GM23338 (cell line): ENCODE results near the gene SH2D1A. TPM values are rescaled to one million over a fixed set of nuclear protein-coding genes. Genes with fewer than 3 reads are reported as not detected.
"Not testable (repeated sequence)": the region's sequence is repeated elsewhere in the genome, so short reads cannot be mapped to it uniquely, and the experiment has no call there.

Source experiments
- ATAC-seq: fragments of 200-7000 bp; cut with Tn5 transposase; 3 replicates; pipeline ENCODE4 v1.9.1; 2020
- DNase-seq: peaks from one replicate; pipeline ENCODE4 v3.0.0-alpha.2; 2015; ENCODE audit warnings: low spot score
- H2AFZ ChIP-seq: fragments of 200-600 bp; sonication (generic); 2 replicates; pipeline ENCODE4 v1.8.0; 2016; ENCODE audit warnings: antibody characterized with exemption, mild to moderate bottlenecking, moderate library complexity
- H3F3A ChIP-seq: fragments of 200-600 bp; sonication (generic); replicated peaks from 2 replicates; pipeline ENCODE4 v1.8.0; 2017; ENCODE audit warnings: antibody characterized with exemption, mixed run types, low read depth
- H3K27ac ChIP-seq: fragments of 200-600 bp; sonication (generic); 2 replicates; pipeline ENCODE4 v1.6.1; 2016; ENCODE audit warnings: low read depth
- H3K27me3 ChIP-seq: fragments of 200-600 bp; sonication (generic); 2 replicates; pipeline ENCODE4 v1.8.0; 2016; ENCODE audit warnings: mild to moderate bottlenecking, mixed run types, moderate library complexity; ENCODE audit not compliant: insufficient read depth
- H3K36me3 ChIP-seq: fragments of 200-600 bp; sonication (generic); 2 replicates; pipeline ENCODE4 v1.8.0; 2016; ENCODE audit warnings: mild to moderate bottlenecking; ENCODE audit not compliant: insufficient read depth
- H3K4me1 ChIP-seq: fragments of 200-600 bp; sonication (generic); 2 replicates; pipeline ENCODE4 v1.8.0; 2016; ENCODE audit warnings: mild to moderate bottlenecking, moderate library complexity; ENCODE audit not compliant: insufficient read depth
- H3K4me2 ChIP-seq: fragments of 200-600 bp; sonication (generic); 2 replicates; pipeline ENCODE4 v1.7.1; 2017; ENCODE audit warnings: mixed run types
- H3K4me3 ChIP-seq: fragments of 200-600 bp; sonication (generic); 2 replicates; pipeline ENCODE4 v1.6.1; 2016; ENCODE audit warnings: mixed run types
- H3K79me2 ChIP-seq: fragments of 200-600 bp; sonication (generic); replicated peaks from 2 replicates; pipeline ENCODE4 v1.8.0; 2017; ENCODE audit warnings: mild to moderate bottlenecking; ENCODE audit not compliant: insufficient read depth
- H3K9me2 ChIP-seq: fragments of 200-600 bp; sonication (generic); 2 replicates; pipeline ENCODE4 v1.8.0; 2017; ENCODE audit not compliant: insufficient read depth
- H4K20me1 ChIP-seq: fragments of 200-600 bp; sonication (generic); replicated peaks from 2 replicates; pipeline ENCODE4 v1.8.0; 2017; ENCODE audit warnings: mild to moderate bottlenecking; ENCODE audit not compliant: insufficient read depth
- H3K27ac Mint-ChIP-seq: 2 replicates; pipeline ENCODE4 v1.8.0; 2020; ENCODE audit warnings: inconsistent platforms, mild to moderate bottlenecking, moderate library complexity, mixed read lengths
- H3K27me3 Mint-ChIP-seq: 3 replicates; pipeline ENCODE4 v1.8.0; 2022; ENCODE audit warnings: low read depth, mild to moderate bottlenecking, moderate library complexity, mixed read lengths, inconsistent platforms; ENCODE audit not compliant: insufficient read depth, poor library complexity
- H3K36me3 Mint-ChIP-seq: 3 replicates; pipeline ENCODE4 v1.8.0; 2021; ENCODE audit warnings: low read depth, mild to moderate bottlenecking, inconsistent platforms, moderate library complexity, mixed read lengths
- H3K4me1 Mint-ChIP-seq: 3 replicates; pipeline ENCODE4 v1.8.0; 2020; ENCODE audit warnings: mild to moderate bottlenecking, inconsistent platforms, mixed read lengths
- H3K4me3 Mint-ChIP-seq: 3 replicates; pipeline ENCODE4 v1.8.0; 2021; ENCODE audit warnings: moderate library complexity, mild to moderate bottlenecking, inconsistent platforms, mixed read lengths
- H3K9me3 Mint-ChIP-seq: 3 replicates; pipeline ENCODE4 v1.8.0; 2020; ENCODE audit warnings: moderate library complexity, mild to moderate bottlenecking, inconsistent platforms, mixed read lengths
- CTCF ChIP-seq, 2 experiments: fragments of 200-600 bp in 1 of 2; sonication (generic) in 1 of 2; conservative IDR thresholded peaks; 2 replicates each; pipeline versions ENCODE4 v1.5.1 to v1.6.1; 2016 to 2017; ENCODE audit warnings: antibody characterized with exemption in 2 of 2, low read depth in 2 of 2, mild to moderate bottlenecking in 2 of 2, moderate library complexity in 1 of 2
- ETS1 ChIP-seq: IDR thresholded peaks from 2 replicates; pipeline ENCODE4 v1.6.1; 2016; ENCODE audit warnings: antibody characterized with exemption
- EZH2 ChIP-seq: fragments of 200-600 bp; sonication (generic); IDR thresholded peaks from one replicate; pipeline ENCODE4 v1.8.0; 2017; ENCODE audit warnings: antibody characterized with exemption, mild to moderate bottlenecking, low read depth; ENCODE audit not compliant: unreplicated experiment
- EZH2phosphoT487 ChIP-seq: fragments of 200-600 bp; sonication (generic); IDR thresholded peaks from one replicate; pipeline ENCODE4 v1.8.1; 2018; ENCODE audit warnings: antibody characterized with exemption; ENCODE audit not compliant: unreplicated experiment
- JUNB ChIP-seq: IDR thresholded peaks from one replicate; pipeline ENCODE4 v1.6.1; 2016; ENCODE audit warnings: antibody characterized with exemption; ENCODE audit not compliant: unreplicated experiment
- NANOG ChIP-seq: IDR thresholded peaks from 2 replicates; pipeline ENCODE4 v1.6.1; 2016; ENCODE audit warnings: antibody characterized with exemption, borderline replicate concordance
- POLR2AphosphoS5 ChIP-seq: IDR thresholded peaks from 2 replicates; pipeline ENCODE4 v1.6.1; 2016; ENCODE audit warnings: antibody characterized with exemption, low read depth
- REST ChIP-seq: IDR thresholded peaks from one replicate; pipeline ENCODE4 v1.6.1; 2018; ENCODE audit warnings: antibody characterized with exemption; ENCODE audit not compliant: unreplicated experiment
- STAT1 ChIP-seq: IDR thresholded peaks from one replicate; pipeline ENCODE4 v1.6.1; 2016; ENCODE audit warnings: antibody characterized with exemption; ENCODE audit not compliant: unreplicated experiment
- polyA plus RNA-seq: library from polyadenylated mRNA; unstranded; fragments of >200 nt; fragmentation: Nextera tagmentation; extraction: Ambion mirVana; gene quantifications from 2 replicates; pipeline ENCODE4 v1.2.1, GENCODE V29; 2016
- total RNA-seq: library from RNA; depleted of rRNA; stranded (reverse); fragments of >200 nt; shearing (Covaris generic); gene quantifications from 2 replicates; pipeline ENCODE4 v1.2.3, GENCODE V29; 2014

Gene SH2D1A
- total and polyA plus RNA-seq, 2 experiments from 2014 or later, result not detected

- TF ChIP-seq NANOG (no peak), STAT1 (no peak), REST (no peak), EZH2 (no peak)
These were observed 12.5 kb upstream of the SH2D1A start (continued) for GRCh38 chrX:124333862-124334261.

GRCh38 chrX:124334555-124334954 lies 11.8 kb upstream of the SH2D1A start:
- DNase-seq, H3K4me1 Mint-ChIP-seq: not testable (repeated sequence)

GRCh38 chrX:124335598-124335997 lies 10.8 kb upstream of the SH2D1A start:
- Histone ChIP-seq H3K79me2 (no peaks in the 10 kb centered on the region), H3K4me1 (no peaks in the 10 kb centered on the region), H3F3A (no peaks in the 10 kb centered on the region), H3K4me3 (no peak overlapping the region), H3K27me3 (no peaks in the 10 kb centered on the region), H3K4me2 (no peak overlapping the region), H3K27ac (no peak overlapping the region), H2AFZ (no peak overlapping the region), H3K9me2 (no peaks in the 10 kb centered on the region), H4K20me1 (no peaks in the 10 kb centered on the region), H3K36me3 (no peaks in the 10 kb centered on the region)
- TF ChIP-seq STAT1, result no peak
- TF ChIP-seq EZH2phosphoT487, result no peak
- TF ChIP-seq POLR2AphosphoS5, result no peak
- H3K4me3 Mint-ChIP-seq, result no peak overlapping the region
- ATAC-seq, result no peak
- H3K27me3 Mint-ChIP-seq, result no peaks in the 10 kb centered on the region
- H3K36me3 Mint-ChIP-seq, result no peaks in the 10 kb centered on the region
- H3K4me1 Mint-ChIP-seq, result no peaks in the 10 kb centered on the region
- no peak for DNase-seq
- no peaks in the 10 kb centered on the region for H3K9me3 Mint-ChIP-seq
- H3K27ac Mint-ChIP-seq, result no peak overlapping the region

More at GRCh38 chrX:124334555-124334954, 11.8 kb upstream of the SH2D1A start:
- not testable (repeated sequence) for H3K4me3 Mint-ChIP-seq, H3K36me3 ChIP-seq, H2AFZ ChIP-seq, H3F3A ChIP-seq, H3K27me3 ChIP-seq, H3K36me3 Mint-ChIP-seq, H3K4me3 ChIP-seq, H3K9me3 Mint-ChIP-seq, H3K79me2 ChIP-seq, H3K4me2 ChIP-seq, H3K4me1 ChIP-seq, H3K27me3 Mint-ChIP-seq, H3K27ac Mint-ChIP-seq, H3K9me2 ChIP-seq, ATAC-seq, H4K20me1 ChIP-seq, H3K27ac ChIP-seq

GRCh38 chrX:124337916-124338315 lies 8.4 kb upstream of the SH2D1A start:
- H3K36me3 Mint-ChIP-seq, result no peaks in the 10 kb centered on the region
- H3K4me1 Mint-ChIP-seq, result no peaks in the 10 kb centered on the region
- no peaks in the 10 kb centered on the region for H3K36me3 ChIP-seq
- H3F3A ChIP-seq, result no peaks in the 10 kb centered on the region
- no peak overlapping the region for H3K4me3 ChIP-seq
- H3K27ac Mint-ChIP-seq, result no peak overlapping the region
- no peaks in the 10 kb centered on the region for H3K79me2 ChIP-seq
- H3K4me1 ChIP-seq, result no peaks in the 10 kb centered on the region
- no peak overlapping the region for H3K4me2 ChIP-seq
- no peaks in the 10 kb centered on the region for H4K20me1 ChIP-seq
- H2AFZ ChIP-seq, result no peak overlapping the region
- no peak overlapping the region for H3K27ac ChIP-seq
- H3K27me3 Mint-ChIP-seq, result no peaks in the 10 kb centered on the region
- DNase-seq (no peak), ATAC-seq (no peak)
- no peaks in the 10 kb centered on the region for H3K27me3 ChIP-seq
- no peaks in the 10 kb centered on the region for H3K9me3 Mint-ChIP-seq
- H3K4me3 Mint-ChIP-seq, result no peak overlapping the region
- no peaks in the 10 kb centered on the region for H3K9me2 ChIP-seq
- no peak for TF ChIP-seq JUNB
- TF ChIP-seq EZH2phosphoT487, result no peak
- TF ChIP-seq CTCF (conservative IDR thresholded peaks at IDR 0.05; ENCODE audit: low read depth in 2 of 2), result no peak
- TF ChIP-seq ETS1, result no peak
- no peak for TF ChIP-seq NANOG
